Astrocyte (in vitro differentiated cells and primary cell): ENCODE results near the gene MRPS18B. TPM values are rescaled to one million over a fixed set of nuclear protein-coding genes. Genes with fewer than 3 reads are reported as not detected.

Source experiments
- DNase-seq: peaks from one replicate; pipeline ENCODE4 v3.0.0-alpha.2; 2010; ENCODE audit warnings: low read depth
- FAIRE-seq: peaks from 2 replicates; lab custom pipeline; 2011; peaks lifted over from hg19 to GRCh38; lab: Jason Lieb, UNC
- H2AFZ ChIP-seq: 2 replicates; pipeline ENCODE4 v1.6.0; 2012; ENCODE audit warnings: low read depth, low read length, inconsistent platforms
- H3K27ac ChIP-seq: 2 replicates; pipeline ENCODE4 v1.5.1; 2011; ENCODE audit warnings: low read depth, low read length, inconsistent platforms
- H3K27me3 ChIP-seq: 2 replicates; pipeline ENCODE4 v1.6.0; 2011; ENCODE audit warnings: low read length, inconsistent platforms; ENCODE audit not compliant: insufficient read depth
- H3K36me3 ChIP-seq: 2 replicates; pipeline ENCODE4 v1.5.1; 2011; ENCODE audit warnings: low read length, inconsistent platforms; ENCODE audit not compliant: insufficient read depth
- H3K4me1 ChIP-seq: 2 replicates; pipeline ENCODE4 v1.5.1; 2011; ENCODE audit warnings: low read length, inconsistent platforms; ENCODE audit not compliant: insufficient read depth
- H3K4me2 ChIP-seq: 2 replicates; pipeline ENCODE4 v1.6.0; 2012; ENCODE audit warnings: low read length, inconsistent platforms
- H3K4me3 ChIP-seq: 2 replicates; pipeline ENCODE4 v1.5.1; 2011; ENCODE audit warnings: low read depth, mild to moderate bottlenecking, low read length, inconsistent platforms; ENCODE audit not compliant: insufficient read depth
- H3K79me2 ChIP-seq: 2 replicates; pipeline ENCODE4 v1.6.0; 2012; ENCODE audit warnings: mild to moderate bottlenecking, low read length, inconsistent platforms; ENCODE audit not compliant: insufficient read depth
- H3K9ac ChIP-seq: 2 replicates; pipeline ENCODE4 v1.6.0; 2012; ENCODE audit warnings: mild to moderate bottlenecking, low read length, inconsistent platforms
- H3K9me3 ChIP-seq: 2 replicates; pipeline ENCODE4 v1.5.1; 2012; ENCODE audit warnings: low read depth, mild to moderate bottlenecking, low read length, inconsistent platforms; ENCODE audit not compliant: insufficient read depth
- H4K20me1 ChIP-seq: 2 replicates; pipeline ENCODE4 v1.6.0; 2012; ENCODE audit warnings: low read length, inconsistent platforms; ENCODE audit not compliant: insufficient read depth
- H3K27ac Mint-ChIP-seq: one replicate; pipeline ENCODE4 v1.8.0; 2021; ENCODE audit warnings: mild to moderate bottlenecking, mixed read lengths; ENCODE audit not compliant: unreplicated experiment
- H3K27me3 Mint-ChIP-seq: one replicate; pipeline ENCODE4 v1.8.0; 2021; ENCODE audit warnings: low read depth, mixed read lengths; ENCODE audit not compliant: unreplicated experiment
- H3K36me3 Mint-ChIP-seq: one replicate; pipeline ENCODE4 v1.8.0; 2021; ENCODE audit warnings: low read depth, mixed read lengths; ENCODE audit not compliant: unreplicated experiment
- H3K4me1 Mint-ChIP-seq: one replicate; pipeline ENCODE4 v1.8.0; 2021; ENCODE audit warnings: low read depth, mixed read lengths; ENCODE audit not compliant: unreplicated experiment
- H3K4me3 Mint-ChIP-seq: one replicate; pipeline ENCODE4 v1.8.0; 2021; ENCODE audit warnings: mild to moderate bottlenecking, moderate library complexity, mixed read lengths; ENCODE audit not compliant: unreplicated experiment
- H3K9me3 Mint-ChIP-seq: one replicate; pipeline ENCODE4 v1.8.0; 2021; ENCODE audit warnings: mild to moderate bottlenecking, mixed read lengths; ENCODE audit not compliant: unreplicated experiment
- CTCF ChIP-seq: IDR thresholded peaks from 2 replicates; pipeline ENCODE4 v1.5.1; 2011; ENCODE audit warnings: low read depth, mild to moderate bottlenecking, inconsistent platforms, low read length, moderate library complexity; ENCODE audit not compliant: insufficient read depth
- EZH2 ChIP-seq: IDR thresholded peaks from 2 replicates; pipeline ENCODE4 v1.6.1; 2012; ENCODE audit warnings: mild to moderate bottlenecking, low read length, inconsistent platforms; ENCODE audit not compliant: insufficient read depth
- total RNA-seq: library from RNA; stranded (reverse); gene quantifications from 2 replicates; pipeline ENCODE4 v1.2.1, GENCODE V29; 2021

MRPS18B gene
- total RNA-seq, 1 donor from 2014 or later: 28.0 TPM

- H3K36me3 Mint-ChIP-seq: no peaks in the 10 kb centered on the region
- peaks cover 44% of the 10 kb centered on the region for H3K79me2 ChIP-seq
- no peak for FAIRE-seq
These were observed 46.9 kb upstream of the MRPS18B start for GRCh38 chr6:30570740-30571074.

DNA sequence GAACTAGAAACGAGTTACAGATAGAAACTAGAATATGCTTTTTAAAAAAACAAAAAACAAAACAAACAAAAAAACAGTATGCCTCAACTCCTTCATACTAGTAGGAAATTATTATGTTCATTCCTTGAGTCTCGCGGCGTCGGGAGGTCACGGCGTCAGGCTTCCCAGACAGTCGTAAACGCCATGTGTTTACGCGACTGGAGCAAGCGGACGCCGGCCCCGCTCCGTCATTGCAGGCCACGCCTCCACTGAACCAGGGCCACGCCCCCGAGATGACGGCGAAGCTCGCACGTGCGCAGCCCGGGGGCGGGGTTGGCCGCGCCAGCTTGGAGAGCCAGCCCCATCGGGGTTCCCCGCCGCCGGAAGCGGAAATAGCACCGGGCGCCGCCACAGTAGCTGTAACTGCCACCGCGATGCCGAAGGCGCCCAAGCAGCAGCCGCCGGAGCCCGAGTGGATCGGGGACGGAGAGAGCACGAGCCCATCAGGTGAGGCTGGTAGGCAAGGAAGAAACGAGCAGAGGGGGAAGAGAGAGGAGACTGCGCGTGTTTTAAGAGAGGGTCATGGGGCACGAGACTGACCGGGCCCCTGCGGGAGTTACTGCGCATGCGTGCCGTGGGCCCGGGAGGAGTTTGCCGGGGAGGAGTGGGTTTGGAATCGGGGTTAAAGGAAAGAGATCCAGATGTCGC lies 46.4 kb upstream of the MRPS18B start, which contains the start of gene ABCF1:
Gene ABCF1, plus strand, starts transcription at position 368 of the 687 bp plus-strand sequence. Its CDS starts 46 bp downstream, at position 414.
- H3K27ac Mint-ChIP-seq: peak within 1 kb of the TSS; percentile 94
- H3K9me3 Mint-ChIP-seq: no peaks in the 10 kb centered on the region
- peak within 1 kb of the TSS; percentile 96 for H3K27ac ChIP-seq
- peak; percentile 83 for DNase-seq
- no peaks in the 10 kb centered on the region for H3K27me3 ChIP-seq
- H2AFZ ChIP-seq: peak within 1 kb of the TSS; percentile 98
- TF ChIP-seq CTCF: no peak
- no peak for TF ChIP-seq EZH2
- FAIRE-seq: no peak
- H4K20me1 ChIP-seq: peaks cover 41% of the 10 kb centered on the region
- H3K4me3 ChIP-seq: peak within 1 kb of the TSS; percentile 91
- H3K4me1 ChIP-seq: peaks cover 16% of the 10 kb centered on the region
- no peaks in the 10 kb centered on the region for H3K36me3 ChIP-seq
- H3K4me1 Mint-ChIP-seq: peaks cover 20% of the 10 kb centered on the region
- peak within 1 kb of the TSS; percentile 99 for H3K4me2 ChIP-seq
- peak within 1 kb of the TSS; percentile 99 for H3K4me3 Mint-ChIP-seq
- peaks cover 49% of the 10 kb centered on the region for H3K79me2 ChIP-seq
- H3K36me3 Mint-ChIP-seq: no peaks in the 10 kb centered on the region
- H3K9me3 ChIP-seq: no peaks in the 10 kb centered on the region
- H3K9ac ChIP-seq: peak within 1 kb of the TSS; percentile 95
- H3K27me3 Mint-ChIP-seq: no peaks in the 10 kb centered on the region

More at GRCh38 chr6:30570740-30571074, 46.9 kb upstream of the MRPS18B start:
- DNase-seq: no peak
- Mint-ChIP-seq H3K4me3 (peak overlapping the region; percentile 99), H3K9me3 (no peaks in the 10 kb centered on the region), H3K27me3 (no peaks in the 10 kb centered on the region), H3K27ac (peak overlapping the region; percentile 80), H3K4me1 (peaks cover 20% of the 10 kb centered on the region)
- no peak for TF ChIP-seq CTCF
- no peak for TF ChIP-seq EZH2
- Histone ChIP-seq H3K4me1 (peaks cover 16% of the 10 kb centered on the region), H3K27me3 (no peaks in the 10 kb centered on the region), H3K27ac (peak overlapping the region; percentile 96), H3K4me2 (peak overlapping the region; percentile 99), H3K9me3 (no peaks in the 10 kb centered on the region), H3K9ac (peak overlapping the region; percentile 95), H3K36me3 (no peaks in the 10 kb centered on the region), H3K4me3 (peak overlapping the region; percentile 91), H2AFZ (peak overlapping the region; percentile 98), H4K20me1 (peaks cover 38% of the 10 kb centered on the region)

- no peaks in the 10 kb centered on the region for H3K9me3 ChIP-seq
- H3K9ac ChIP-seq: peak overlapping the region; percentile 95
- peak overlapping the region; percentile 98 for H2AFZ ChIP-seq
- H3K4me1 ChIP-seq: peaks cover 16% of the 10 kb centered on the region
- H3K4me3 ChIP-seq: peak overlapping the region; percentile 91
- Mint-ChIP-seq H3K9me3 (no peaks in the 10 kb centered on the region), H3K27me3 (no peaks in the 10 kb centered on the region), H3K4me1 (peaks cover 20% of the 10 kb centered on the region), H3K36me3 (no peaks in the 10 kb centered on the region), H3K27ac (peak overlapping the region; percentile 94), H3K4me3 (peak overlapping the region; percentile 99)
- H3K4me2 ChIP-seq: peak overlapping the region; percentile 99
- peaks cover 53% of the 10 kb centered on the region for H3K79me2 ChIP-seq
- H3K27me3 ChIP-seq: no peaks in the 10 kb centered on the region
- H4K20me1 ChIP-seq: peaks cover 44% of the 10 kb centered on the region
- TF ChIP-seq EZH2 (no peak), CTCF (no peak)
- FAIRE-seq: no peak
- DNase-seq: no peak
- H3K36me3 ChIP-seq: no peaks in the 10 kb centered on the region
- H3K27ac ChIP-seq: peak overlapping the region; percentile 96
These were observed 45.9 kb upstream of the MRPS18B start for GRCh38 chr6:30571762-30572082.
